GM18909 (cell line): ENCODE data around the gene AKAP14.
"Not testable (repeated sequence)": the region's sequence is repeated elsewhere in the genome, so short reads cannot be mapped to it uniquely, and the experiment has no call there.

ENCODE experiments used
- ATAC-seq: cut with Tn5 transposase; IDR thresholded peaks from one replicate; pipeline ENCODE4 v1.9.1; 2021; ENCODE audit warnings: mild to moderate bottlenecking; ENCODE audit not compliant: unreplicated experiment, poor library complexity

AKAP14 gene

GRCh38 chrX:119895843-119896326, at the start of gene AKAP14:
Gene AKAP14, plus strand, starts transcription at chrX:119895893. Its CDS starts 7,331 bp downstream, at chrX:119903224.
- no peak for ATAC-seq

DNA sequence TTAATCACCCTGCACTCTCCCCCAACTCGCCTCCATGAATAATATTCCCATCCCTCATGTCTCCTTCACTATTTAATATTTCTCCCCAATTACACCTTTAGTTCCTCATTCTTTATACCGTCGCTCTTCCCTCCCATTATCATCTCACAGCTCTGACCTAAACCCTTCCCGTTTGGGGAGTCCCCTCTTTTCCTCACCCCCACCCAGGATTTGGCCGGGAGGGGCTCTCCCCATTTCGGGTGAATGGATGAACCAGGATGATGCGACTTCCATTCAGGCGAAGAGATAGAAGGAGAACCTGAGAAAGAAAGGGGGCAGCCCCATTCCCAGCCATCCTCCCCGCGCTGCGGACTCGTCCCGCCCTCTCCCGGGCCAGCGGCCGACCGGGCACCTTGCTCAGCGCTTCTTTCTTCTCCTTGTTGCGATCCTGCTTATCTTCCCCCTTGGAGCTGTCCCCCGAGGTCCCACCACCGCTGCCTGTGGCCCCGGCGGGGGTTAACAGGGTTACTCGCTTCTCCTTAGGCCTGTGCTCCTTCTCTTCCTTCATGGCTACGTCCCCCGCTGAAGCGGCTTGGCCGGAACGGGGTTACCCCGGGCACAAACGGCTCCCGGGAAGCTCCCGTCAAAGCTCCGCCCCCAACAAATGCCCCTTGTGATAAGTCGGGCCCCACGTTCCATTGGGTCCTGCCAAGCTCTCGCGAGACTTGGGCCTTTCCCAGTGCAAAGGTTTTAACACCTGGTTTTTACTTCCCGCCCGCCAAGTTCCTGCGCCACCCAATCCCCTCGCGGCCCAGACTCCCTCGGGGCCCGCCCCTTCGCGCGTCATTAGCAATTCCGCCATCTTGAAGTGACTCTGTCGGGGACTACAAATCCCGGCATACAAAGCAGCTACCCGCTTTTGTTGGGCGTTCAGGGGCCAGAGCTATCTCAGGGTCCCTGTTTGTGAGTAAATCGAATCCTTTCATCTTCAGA, 43.0 kb upstream of the AKAP14 start, which contains the start of gene UPF3B:
UPF3B (minus strand) TSS at position 582 of the 972 bp plus-strand sequence; CDS start at position 547, 35 bp downstream.
- peak; percentile 97 for ATAC-seq

- ATAC-seq = no peak
Measured at GRCh38 chrX:119853444-119853843, 42.2 kb upstream of the AKAP14 start.

DNA sequence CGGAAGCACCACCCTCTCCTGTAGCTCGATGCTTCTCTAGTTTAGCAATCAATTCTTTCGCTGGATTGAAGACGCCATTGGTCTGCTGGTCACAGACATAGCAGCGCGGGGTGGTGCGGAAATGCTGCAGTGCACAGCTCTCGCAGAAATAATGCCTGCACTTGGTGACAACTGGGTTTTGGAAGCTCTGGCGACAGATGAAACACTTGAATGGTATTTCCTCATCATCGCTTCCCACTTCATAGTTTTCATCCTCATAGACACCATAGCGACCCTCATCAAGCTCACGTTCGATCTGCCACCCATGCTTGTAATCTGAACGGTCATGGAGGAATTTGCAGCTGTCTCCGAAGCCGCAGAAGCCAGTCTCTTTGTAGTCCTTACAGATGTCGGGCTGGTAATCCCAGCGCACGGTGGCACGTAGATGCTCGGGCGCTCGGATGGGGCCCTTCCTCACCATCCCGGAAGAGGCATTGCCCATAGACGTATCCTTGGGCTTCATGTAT, 25.0 kb upstream of the AKAP14 start:
- peak; percentile 14 for ATAC-seq

DNA sequence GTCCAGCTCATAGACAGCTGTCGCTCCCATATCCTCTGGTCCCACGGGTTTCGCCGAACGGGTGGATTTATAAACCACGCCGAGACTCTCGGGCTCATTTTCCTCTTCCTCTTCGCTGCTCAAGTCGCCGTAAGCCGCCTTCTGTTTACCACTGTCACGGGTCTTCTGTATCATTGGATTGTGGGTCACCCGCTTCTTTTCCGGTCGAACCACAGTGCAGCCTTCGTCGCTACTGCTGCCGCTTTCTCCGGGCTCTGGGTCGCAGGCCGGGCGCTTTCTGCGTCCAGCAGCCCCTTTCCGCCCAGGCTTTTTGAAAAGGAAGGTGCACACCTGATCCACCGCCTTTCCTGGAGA, 24.5 kb upstream of the AKAP14 start:
- peak; percentile 44 for ATAC-seq

GRCh38 chrX:119871599-119872395, 23.9 kb upstream of the AKAP14 start, which contains the start of the genes NDUFA1 and RNF113A:
Gene NDUFA1, plus strand, starts transcription at chrX:119871832. Its CDS starts 80 bp downstream, at chrX:119871912.
Gene RNF113A, minus strand, starts transcription at chrX:119871733. Its CDS starts 120 bp downstream, at chrX:119871613.
- peak; percentile 90 for ATAC-seq

DNA sequence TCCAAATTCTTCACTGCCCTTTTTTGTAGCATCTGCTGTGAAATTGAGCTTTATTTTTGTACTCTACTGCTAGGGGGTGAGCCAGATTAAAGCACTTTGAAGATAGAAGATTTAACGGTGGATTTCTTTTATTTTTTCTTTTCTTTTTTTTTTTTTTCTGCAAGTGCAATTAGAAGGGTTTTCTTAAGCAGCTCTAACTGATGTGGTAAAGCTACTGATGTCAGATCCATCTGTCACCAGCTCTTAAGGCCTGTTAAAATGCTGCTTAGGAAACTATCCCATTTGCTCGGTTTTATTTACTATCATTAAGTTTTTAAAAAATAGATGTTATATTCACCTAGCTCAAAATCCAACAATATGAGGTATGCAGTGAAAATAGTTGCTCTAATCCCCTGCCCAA, 17.0 kb upstream of the AKAP14 start:
- ATAC-seq = no peak

GRCh38 chrX:119880076-119880475, 15.6 kb upstream of the AKAP14 start:
- no peak for ATAC-seq

DNA sequence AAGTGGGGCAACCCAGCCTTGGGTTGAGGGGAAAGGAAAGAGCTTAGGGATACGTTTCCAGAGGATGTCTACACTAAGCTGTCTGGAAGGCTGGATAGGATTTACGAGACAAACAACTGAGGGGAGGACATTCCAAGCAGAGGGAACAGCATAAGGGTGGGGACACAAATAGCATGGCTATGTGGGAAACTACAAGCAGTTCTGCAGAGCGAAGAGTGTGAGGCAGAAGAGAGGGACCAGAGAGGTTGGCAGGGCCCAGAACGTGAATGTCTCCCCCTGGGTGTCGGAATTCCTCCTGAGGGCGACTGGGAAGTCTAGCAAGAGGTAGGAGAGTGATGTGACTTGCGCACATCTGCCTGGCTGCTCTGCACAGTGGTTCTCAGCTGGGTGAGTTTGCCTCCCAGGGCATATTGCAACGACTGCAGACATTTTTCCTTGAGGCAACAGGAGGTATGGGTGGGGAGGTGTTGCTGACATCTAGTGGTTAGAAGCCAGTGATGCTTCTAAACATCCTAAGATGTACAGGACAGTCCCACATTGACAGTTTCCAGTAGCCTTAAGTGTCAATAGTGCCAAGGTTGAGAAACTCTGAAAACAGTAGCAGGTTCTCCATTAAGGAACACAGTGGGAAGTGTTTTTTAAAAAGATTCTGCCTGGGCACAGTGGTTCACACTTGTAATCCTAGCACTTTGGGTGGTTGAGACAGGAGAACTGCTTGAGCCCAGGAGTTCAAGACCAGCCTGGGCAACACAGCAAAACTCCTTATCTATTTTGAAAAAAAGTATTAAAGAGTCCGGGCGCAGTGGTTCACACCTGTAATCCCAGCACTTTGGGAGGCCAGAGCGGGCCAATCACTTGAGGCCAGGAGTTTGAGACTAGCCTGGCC, 14.9 kb upstream of the AKAP14 start:
- ATAC-seq = peak; percentile 93

DNA sequence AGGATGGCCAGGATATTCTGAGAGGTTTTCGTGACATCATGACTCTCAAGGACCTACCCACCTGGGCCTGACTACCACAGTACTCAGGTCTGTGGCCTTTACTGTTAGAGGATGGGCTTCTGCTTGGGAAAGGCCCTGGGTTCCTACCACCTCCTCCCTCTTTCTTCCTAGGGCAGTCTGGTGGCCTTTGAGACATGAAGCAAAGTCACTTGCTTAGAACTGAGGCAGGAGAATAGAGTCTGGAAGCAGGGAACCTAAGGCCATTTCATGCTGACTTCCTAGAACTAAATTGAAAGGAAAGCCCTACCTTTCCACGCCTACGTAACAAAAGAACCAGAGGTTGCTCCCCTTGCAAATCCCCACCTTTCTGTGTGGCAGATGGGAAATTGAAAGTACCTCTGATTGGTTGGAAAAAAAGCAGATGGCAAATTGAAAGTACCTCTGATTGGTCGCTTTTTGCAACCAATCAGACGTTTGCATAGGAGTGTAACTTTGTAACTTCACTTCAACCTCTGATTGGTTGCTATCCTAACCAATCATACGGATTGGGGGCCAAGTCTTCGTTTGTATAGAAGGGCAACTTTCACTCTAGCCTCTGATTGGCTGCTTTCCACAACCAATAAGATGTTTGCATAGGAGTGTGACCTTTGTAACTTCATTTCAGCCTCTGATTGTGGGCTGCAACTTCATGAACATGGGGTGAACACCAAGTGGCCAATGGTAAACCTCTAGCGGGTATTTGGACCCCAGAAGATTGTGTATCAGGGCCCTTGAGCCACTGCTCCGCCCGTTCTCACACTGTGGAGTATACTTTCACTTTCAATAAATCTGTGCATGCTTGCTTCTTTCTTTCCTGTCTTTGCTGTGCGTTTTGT, 9.9 kb upstream of the AKAP14 start:
- ATAC-seq = no peak

- ATAC-seq = peak; percentile 93
Measured at GRCh38 chrX:119887721-119888425, 7.8 kb upstream of the AKAP14 start.

DNA sequence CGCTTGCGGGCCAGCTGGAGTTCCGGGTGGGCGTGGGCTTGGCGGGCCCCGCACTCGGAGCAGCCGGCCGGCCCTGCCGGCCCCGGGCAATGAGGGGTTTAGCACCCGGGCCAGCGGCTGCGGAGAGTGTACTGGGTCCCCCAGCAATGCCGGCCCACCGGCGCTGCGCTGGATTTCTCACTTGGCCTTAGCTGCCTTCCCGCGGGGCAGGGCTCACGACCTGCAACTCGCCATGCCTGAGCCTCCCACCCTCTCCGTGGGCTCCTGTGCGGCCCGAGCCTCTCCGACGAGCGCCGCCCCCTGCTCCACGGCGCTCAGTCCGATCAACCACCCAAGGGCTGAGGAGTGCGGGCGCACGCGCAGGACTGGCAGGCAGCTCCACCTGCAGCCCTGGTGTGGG, 5.1 kb upstream of the AKAP14 start:
- not testable (repeated sequence) for ATAC-seq

DNA sequence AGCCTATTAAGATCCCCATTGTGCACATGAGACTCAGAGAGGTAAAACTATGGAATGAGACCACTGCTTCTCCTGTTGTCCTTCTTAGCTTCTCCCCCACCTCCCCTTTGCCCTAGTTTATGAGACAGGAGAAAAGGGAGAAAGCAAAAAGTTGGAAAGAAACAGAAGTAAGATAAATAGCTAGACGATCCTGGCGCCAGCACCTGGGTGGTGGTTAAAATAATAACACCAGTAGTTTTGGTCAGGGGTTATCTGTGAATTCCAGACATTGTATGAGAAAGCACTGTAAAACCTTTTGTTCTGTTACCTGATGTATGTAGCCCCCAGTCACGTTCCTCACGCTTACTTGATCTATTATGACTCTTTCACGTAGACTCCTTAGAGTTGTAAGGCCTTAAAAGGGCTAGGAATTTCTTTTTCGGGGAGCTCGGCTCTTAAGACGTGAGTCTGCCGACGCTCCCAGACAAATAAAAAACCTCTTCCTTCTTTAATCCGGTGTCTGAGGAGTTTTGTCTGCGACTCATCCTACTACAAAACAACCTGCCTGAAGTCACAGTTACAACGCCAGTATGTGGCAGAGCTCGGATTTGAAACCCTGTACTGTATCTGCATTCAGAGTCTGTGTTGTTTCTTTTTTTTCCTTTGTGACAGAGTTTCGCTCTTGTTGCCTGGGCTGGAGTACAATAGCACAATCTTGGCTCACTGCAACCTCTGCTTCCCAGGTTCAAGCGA, 3.6 kb upstream of the AKAP14 start:
- ATAC-seq = not testable (repeated sequence)

GRCh38 chrX:119899125-119899524, 3.4 kb downstream of the AKAP14 start:
- no peak for ATAC-seq

DNA sequence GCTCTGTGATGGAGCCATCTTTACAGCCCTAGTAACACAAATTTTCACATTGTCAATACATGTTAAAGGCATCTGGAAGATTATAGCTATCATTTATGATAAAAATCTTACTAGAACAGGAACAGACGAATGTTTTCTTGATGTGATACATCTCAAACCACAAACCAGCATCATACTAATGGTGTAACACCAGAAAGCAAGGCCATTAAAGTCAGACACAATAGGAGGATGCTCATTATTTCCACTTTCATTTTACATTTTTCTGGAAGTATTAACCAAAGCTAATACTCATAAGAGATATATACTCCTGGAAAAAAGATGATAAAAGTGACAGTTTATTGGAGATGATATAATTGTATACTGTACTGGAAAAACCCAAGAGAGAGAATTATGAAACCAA, 5.3 kb downstream of the AKAP14 start:
- no peak for ATAC-seq

GRCh38 chrX:119916310-119916709, 20.6 kb downstream of the AKAP14 start:
- no peak for ATAC-seq

GRCh38 chrX:119917877-119918276, 22.2 kb downstream of the AKAP14 start:
- no peak for ATAC-seq
